ENCODE results near the gene POLE3.
"Not testable (repeated sequence)": the region's sequence is repeated elsewhere in the genome, so short reads cannot be mapped to it uniquely, and the experiment has no call there.

Gene POLE3

GRCh38 chr9:113444736-113445135 is 34.3 kb upstream of the POLE3 start:
- Histone ChIP-seq H3K9me3 (replicated peaks; ENCODE audit: insufficient read depth, low read length) (no peaks in the 10 kb centered on the region), H3K27ac (ENCODE audit: low read length) (no peak overlapping the region), H3K4me1 (ENCODE audit: low read length) (no peaks in the 10 kb centered on the region), H3K36me3 (replicated peaks; ENCODE audit: insufficient read depth, low read length) (no peaks in the 10 kb centered on the region), H3K4me2 (ENCODE audit: low read depth, low read length) (no peak overlapping the region), H2AFZ (ENCODE audit: low read length) (no peak overlapping the region), H3F3A (ENCODE audit: insufficient read depth, low read length) (no peaks in the 10 kb centered on the region), H4K20me1 (ENCODE audit: insufficient read depth, low read length) (no peaks in the 10 kb centered on the region), H3K27me3 (replicated peaks; ENCODE audit: insufficient read depth, low read length) (no peaks in the 10 kb centered on the region), H3K9ac (ENCODE audit: low read length) (no peak overlapping the region), H3K9me2 (replicated peaks; ENCODE audit: insufficient read depth, low read length) (no peaks in the 10 kb centered on the region), H3K4me3 (ENCODE audit: low read length) (no peak overlapping the region), H3K79me2 (ENCODE audit: low read length) (no peaks in the 10 kb centered on the region)
- no peak for DNase-seq
- no peak for TF ChIP-seq EZH2 (optimal IDR thresholded peaks at IDR 0.05; ENCODE audit: low read depth, low read length)

GRCh38 chr9:113437716-113438115 is 27.2 kb upstream of the POLE3 start:
- H3K27ac ChIP-seq (ENCODE audit: low read length); H3K9ac ChIP-seq (ENCODE audit: low read length); H2AFZ ChIP-seq (ENCODE audit: low read length); H3K27me3 ChIP-seq (replicated peaks; ENCODE audit: insufficient read depth, low read length); DNase-seq; H3K36me3 ChIP-seq (replicated peaks; ENCODE audit: insufficient read depth, low read length); H3K79me2 ChIP-seq (ENCODE audit: low read length); H3K9me3 ChIP-seq (replicated peaks; ENCODE audit: insufficient read depth, low read length); H4K20me1 ChIP-seq (ENCODE audit: insufficient read depth, low read length); H3F3A ChIP-seq (ENCODE audit: insufficient read depth, low read length); H3K4me2 ChIP-seq (ENCODE audit: low read depth, low read length); H3K4me3 ChIP-seq (ENCODE audit: low read length); H3K4me1 ChIP-seq (ENCODE audit: low read length); H3K9me2 ChIP-seq (replicated peaks; ENCODE audit: insufficient read depth, low read length): not testable (repeated sequence)

- Histone ChIP-seq H3K4me2 (ENCODE audit: low read depth, low read length) (no peak overlapping the region), H2AFZ (ENCODE audit: low read length) (no peak overlapping the region), H3K4me1 (ENCODE audit: low read length) (no peaks in the 10 kb centered on the region), H3K79me2 (ENCODE audit: low read length) (no peaks in the 10 kb centered on the region), H3F3A (ENCODE audit: insufficient read depth, low read length) (no peaks in the 10 kb centered on the region), H3K9ac (ENCODE audit: low read length) (no peak overlapping the region), H3K4me3 (ENCODE audit: low read length) (no peak overlapping the region), H3K27me3 (replicated peaks; ENCODE audit: insufficient read depth, low read length) (no peaks in the 10 kb centered on the region), H4K20me1 (ENCODE audit: insufficient read depth, low read length) (no peaks in the 10 kb centered on the region), H3K9me2 (replicated peaks; ENCODE audit: insufficient read depth, low read length) (no peaks in the 10 kb centered on the region), H3K27ac (ENCODE audit: low read length) (no peak overlapping the region), H3K9me3 (replicated peaks; ENCODE audit: insufficient read depth, low read length) (no peaks in the 10 kb centered on the region), H3K36me3 (replicated peaks; ENCODE audit: insufficient read depth, low read length) (no peaks in the 10 kb centered on the region)
- TF ChIP-seq EZH2phosphoT487 (IDR thresholded peaks at IDR 0.05; ENCODE audit: low read length) = no peak
- no peak for TF ChIP-seq EZH2 (optimal IDR thresholded peaks at IDR 0.05; ENCODE audit: low read depth, low read length)
- no peak for TF ChIP-seq CTCF (IDR thresholded peaks at IDR 0.05; ENCODE audit: low read length)
- no peak for DNase-seq
Measured at GRCh38 chr9:113436728-113437515, 26.4 kb upstream of the POLE3 start.

- H3K4me1 ChIP-seq (ENCODE audit: low read length) = no peaks in the 10 kb centered on the region
- no peaks in the 10 kb centered on the region for H3K79me2 ChIP-seq (ENCODE audit: low read length)
- H3K27me3 ChIP-seq (replicated peaks; ENCODE audit: insufficient read depth, low read length) = no peaks in the 10 kb centered on the region
- H3K4me2 ChIP-seq (ENCODE audit: low read depth, low read length) = no peak overlapping the region
- no peak overlapping the region for H3K9ac ChIP-seq (ENCODE audit: low read length)
- no peaks in the 10 kb centered on the region for H4K20me1 ChIP-seq (ENCODE audit: insufficient read depth, low read length)
- no peak overlapping the region for H3K4me3 ChIP-seq (ENCODE audit: low read length)
- H3K9me2 ChIP-seq (replicated peaks; ENCODE audit: insufficient read depth, low read length) = no peaks in the 10 kb centered on the region
- no peaks in the 10 kb centered on the region for H3K9me3 ChIP-seq (replicated peaks; ENCODE audit: insufficient read depth, low read length)
- no peaks in the 10 kb centered on the region for H3F3A ChIP-seq (ENCODE audit: insufficient read depth, low read length)
- TF ChIP-seq CTCF (IDR thresholded peaks at IDR 0.05; ENCODE audit: low read length) (no peak), EZH2phosphoT487 (IDR thresholded peaks at IDR 0.05; ENCODE audit: low read length) (no peak), EZH2 (optimal IDR thresholded peaks at IDR 0.05; ENCODE audit: low read depth, low read length) (no peak)
- no peaks in the 10 kb centered on the region for H3K36me3 ChIP-seq (replicated peaks; ENCODE audit: insufficient read depth, low read length)
- H3K27ac ChIP-seq (ENCODE audit: low read length) = no peak overlapping the region
- H2AFZ ChIP-seq (ENCODE audit: low read length) = no peak overlapping the region
- DNase-seq = no peak
Measured at GRCh38 chr9:113431191-113431590, 20.7 kb upstream of the POLE3 start.

Measured in MM.1S (cell line).